ENCODE results near the gene BMAL1.

DNA sequence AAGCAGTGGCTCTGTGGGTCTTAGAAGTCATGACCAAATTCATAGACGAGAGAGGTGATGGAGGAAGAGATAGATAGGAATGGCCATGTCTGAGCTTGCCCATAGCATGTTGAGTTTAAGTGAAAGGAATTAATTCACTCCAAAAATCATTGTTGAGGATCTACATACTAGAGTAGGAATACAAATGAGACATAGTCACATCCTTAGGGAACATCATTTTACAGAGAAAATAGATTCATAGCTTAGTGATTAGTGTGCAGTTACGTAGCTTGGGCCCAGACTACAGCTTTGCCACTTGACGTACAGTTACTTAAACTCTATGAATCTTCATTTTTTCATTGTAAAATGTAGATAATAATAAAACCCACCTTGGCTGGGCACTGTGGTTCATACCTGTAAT lies 21.4 kb upstream of the BMAL1 start:
- TF ChIP-seq POLR2AphosphoS5 (IDR thresholded peaks at IDR 0.05; ENCODE audit: low read depth, low read length), result no peak
- TF ChIP-seq POLR2A (IDR thresholded peaks at IDR 0.05; ENCODE audit: low read depth, low read length), result no peak
